HepG2 (cell line): ENCODE results near the gene SLC22A23. TPM values are rescaled to one million over a fixed set of nuclear protein-coding genes. Genes with fewer than 3 reads are reported as not detected.

Experiments used
- ARNT ChIP-seq: fragments of 450-650 bp; IDR thresholded peaks from 2 replicates; pipeline ENCODE4 v1.6.1; 2017
- ASH2L ChIP-seq: fragments of 300-600, 200-600 bp; sonication (generic); IDR thresholded peaks from 2 replicates; pipeline ENCODE4 v1.7.0; 2017; ENCODE audit warnings: low read depth, mild to moderate bottlenecking, moderate library complexity, mixed read lengths, low read length; ENCODE audit not compliant: insufficient read length
- ATF7-NPFF ChIP-seq: sonication (generic); formaldehyde crosslinking; IDR thresholded peaks from 2 replicates; pipeline ENCODE4 v1.8.1; 2023; ENCODE audit warnings: mild to moderate bottlenecking, low read depth, missing genetic modification reagents, moderate library complexity
- ATM ChIP-seq: fragments of 450-650 bp; IDR thresholded peaks from 2 replicates; pipeline ENCODE4 v1.7.1; 2017; ENCODE audit warnings: mild to moderate bottlenecking, borderline replicate concordance
- CBFB ChIP-seq: sonication (generic); formaldehyde crosslinking; IDR thresholded peaks from 2 replicates; pipeline ENCODE4 v1.4.0; 2020; ENCODE audit warnings: missing genetic modification reagents
- CHD4 ChIP-seq: fragments of 200-600 bp; sonication (generic); IDR thresholded peaks from 2 replicates; pipeline ENCODE4 v1.7.0; 2017; ENCODE audit warnings: mild to moderate bottlenecking, low read length, borderline replicate concordance
- DR1 ChIP-seq: sonication (generic); formaldehyde crosslinking; IDR thresholded peaks from 2 replicates; pipeline ENCODE4 v1.8.0; 2021; ENCODE audit warnings: mild to moderate bottlenecking, missing genetic modification reagents, inconsistent platforms
- EEA1 ChIP-seq: sonication (generic); formaldehyde crosslinking; IDR thresholded peaks from 2 replicates; pipeline ENCODE4 v1.5.1; 2020; ENCODE audit warnings: mild to moderate bottlenecking, missing genetic modification reagents, borderline replicate concordance
- ISL2 ChIP-seq: sonication (generic); formaldehyde crosslinking; IDR thresholded peaks from 2 replicates; pipeline ENCODE4 v1.5.0; 2020; ENCODE audit warnings: missing genetic modification reagents
- ISX ChIP-seq: sonication (generic); formaldehyde crosslinking; conservative IDR thresholded peaks from 2 replicates; pipeline ENCODE4 v1.5.0; 2020; ENCODE audit warnings: missing genetic modification reagents
- KDM2A ChIP-seq: sonication (generic); formaldehyde crosslinking; IDR thresholded peaks from 2 replicates; pipeline ENCODE4 v1.4.0; 2020; ENCODE audit warnings: low read depth, missing genetic modification reagents, borderline replicate concordance
- NCOR1 ChIP-seq: fragments of 200-600 bp; sonication (generic); IDR thresholded peaks from 2 replicates; pipeline ENCODE4 v1.7.0; 2017; ENCODE audit warnings: antibody characterized with exemption, low read length, borderline replicate concordance
- PHF20 ChIP-seq: sonication (generic); formaldehyde crosslinking; IDR thresholded peaks from 2 replicates; pipeline ENCODE4 v1.5.0; 2020; ENCODE audit warnings: mild to moderate bottlenecking, missing genetic modification reagents
- RBAK ChIP-seq: sonication (generic); formaldehyde crosslinking; IDR thresholded peaks from 2 replicates; pipeline ENCODE4 v1.5.1; 2020; ENCODE audit warnings: mild to moderate bottlenecking, missing genetic modification reagents
- SIN3B ChIP-seq: fragments of 150-350 bp; IDR thresholded peaks from 2 replicates; pipeline ENCODE4 v1.6.1; 2014; ENCODE audit warnings: low read length
- SP140L ChIP-seq: sonication (generic); formaldehyde crosslinking; IDR thresholded peaks from 2 replicates; pipeline ENCODE4 v1.4.0; 2020; ENCODE audit warnings: missing genetic modification reagents, borderline replicate concordance
- STAT5B ChIP-seq: sonication (generic); formaldehyde crosslinking; IDR thresholded peaks from 2 replicates; pipeline ENCODE4 v1.4.0; 2020; ENCODE audit warnings: missing genetic modification reagents
- ZNF468 ChIP-seq: sonication (generic); formaldehyde crosslinking; IDR thresholded peaks from 2 replicates; pipeline ENCODE4 v1.8.0; 2022; ENCODE audit warnings: mild to moderate bottlenecking, moderate library complexity, missing genetic modification reagents
- ZNF720 ChIP-seq: sonication (generic); formaldehyde crosslinking; IDR thresholded peaks from 2 replicates; pipeline ENCODE4 v1.4.0; 2020; ENCODE audit warnings: missing genetic modification reagents
- polyA plus RNA-seq, 8 experiments: library from polyadenylated mRNA; depleted of rRNA in 3 of 8; stranded (reverse) in 7 of 8; unstranded in 1 of 8; fragments of >200 nt; fragmentation: Illumina TruSeq in 4 of 8; extraction: Trizol in 4 of 8; gene quantifications; 2 replicates each; pipeline versions ENCODE4 v1.2.1 to v1.2.3, GENCODE V29; 2011 to 2016; ENCODE audit warnings: low read depth in 4 of 8, missing spikeins in 1 of 8, mixed read lengths in 1 of 8; ENCODE audit not compliant: insufficient read depth in 1 of 8
- total RNA-seq, 5 experiments: library from RNA; depleted of rRNA; stranded (reverse); fragments of >200 nt; fragmentation: Illumina TruSeq; extraction: Trizol; gene quantifications; 2 replicates each; pipeline ENCODE4 v1.2.3, GENCODE V29; 2016; ENCODE audit warnings: low read depth in 1 of 5
- TF ChIP-seq, protein P1 (sequence below): sonication (generic); formaldehyde crosslinking; conservative IDR thresholded peaks from 2 replicates; pipeline ENCODE4 v1.4.0; 2020; ENCODE audit warnings: missing genetic modification reagents
- TF ChIP-seq, protein P2 (sequence below): IDR thresholded peaks from 2 replicates; pipeline ENCODE4 v1.6.1; 2016; ENCODE audit warnings: missing compliant biosample characterization, missing genetic modification reagents, borderline replicate concordance
- TF ChIP-seq, protein P3 (sequence below): sonication (generic); formaldehyde crosslinking; IDR thresholded peaks from 2 replicates; pipeline ENCODE4 v1.4.0; 2020; ENCODE audit warnings: missing genetic modification reagents, borderline replicate concordance
- TF ChIP-seq, protein P4 (sequence below): sonication (generic); formaldehyde crosslinking; IDR thresholded peaks from 2 replicates; pipeline ENCODE4 v1.8.1; 2022; ENCODE audit warnings: mild to moderate bottlenecking, missing genetic modification reagents
- TF ChIP-seq, protein P5 (sequence below): sonication (generic); formaldehyde crosslinking; IDR thresholded peaks from 2 replicates; pipeline ENCODE4 v1.8.0; 2022; ENCODE audit warnings: missing genetic modification reagents, mild to moderate bottlenecking, moderate library complexity, borderline replicate concordance

Gene SLC22A23
- total and polyA plus RNA-seq, 2 of the 13 experiments (the other 11 are each of a cell fraction or from before 2014, with no cell fraction given) = 11.8 to 17.5 TPM

DNA sequence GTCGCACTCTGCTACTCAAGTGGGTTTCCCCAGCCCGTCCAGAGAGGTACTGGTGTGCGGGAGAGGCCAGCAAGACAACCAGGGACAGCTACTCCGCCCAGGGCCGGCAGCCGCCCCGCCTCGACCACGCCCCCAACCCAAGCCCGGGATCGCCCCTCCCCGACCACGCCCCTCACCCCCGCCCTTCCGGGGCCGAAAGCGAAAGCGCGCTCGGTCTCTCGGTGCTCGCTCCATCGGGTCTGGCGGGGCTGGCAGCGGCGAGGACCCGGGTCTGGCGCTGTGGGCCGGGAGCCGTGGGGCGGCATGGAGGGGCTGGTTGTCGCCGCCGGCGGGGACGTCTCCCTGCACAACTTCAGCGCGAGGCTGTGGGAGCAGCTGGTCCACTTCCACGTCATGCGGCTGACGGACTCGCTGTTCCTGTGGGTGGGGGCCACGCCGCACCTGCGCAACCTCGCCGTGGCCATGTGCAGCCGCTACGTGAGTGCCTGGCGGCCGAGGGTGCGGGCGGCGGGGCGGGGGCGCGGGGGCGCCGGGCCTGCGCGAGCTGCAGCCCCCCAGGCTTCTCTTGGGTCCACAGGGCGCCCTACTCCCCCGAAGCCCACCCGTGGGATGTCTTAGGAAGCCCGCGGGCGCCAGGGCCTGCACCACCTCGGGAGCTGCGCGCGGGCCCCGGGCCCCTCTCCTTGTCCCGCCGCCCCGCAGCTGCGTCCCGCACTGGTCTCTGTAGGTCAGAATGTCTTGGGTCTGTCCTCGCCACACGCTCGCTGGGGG, 197.9 kb downstream of the SLC22A23 start, which contains the start of gene PSMG4 (continued):
- TF ChIP-seq, protein P1, sequence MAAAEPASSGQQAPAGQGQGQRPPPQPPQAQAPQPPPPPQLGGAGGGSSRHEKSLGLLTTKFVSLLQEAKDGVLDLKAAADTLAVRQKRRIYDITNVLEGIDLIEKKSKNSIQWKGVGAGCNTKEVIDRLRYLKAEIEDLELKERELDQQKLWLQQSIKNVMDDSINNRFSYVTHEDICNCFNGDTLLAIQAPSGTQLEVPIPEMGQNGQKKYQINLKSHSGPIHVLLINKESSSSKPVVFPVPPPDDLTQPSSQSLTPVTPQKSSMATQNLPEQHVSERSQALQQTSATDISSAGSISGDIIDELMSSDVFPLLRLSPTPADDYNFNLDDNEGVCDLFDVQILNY (CRISPR knock-in tag) = 0 out of 2 replicates have a peak, but pooled peaks have one; percentile 42
- TF ChIP-seq PHF20 (CRISPR knock-in tag) (peak; percentile 80), STAT5B (CRISPR knock-in tag) (no peak; the same call in 1 of the 2 replicates), RBAK (no peak), ASH2L (peak; percentile 91), SP140L (CRISPR knock-in tag) (no peak), SIN3B (no peak), ARNT (no peak), ATF7-NPFF (CRISPR knock-in tag) (peak; percentile 96), ZNF720 (CRISPR knock-in tag) (peak; percentile 86; the same call in 1 of the 2 replicates), ATM (no peak), CBFB (CRISPR knock-in tag) (peak; percentile 89), CHD4 (no peak), DR1 (peak; percentile 64; the same call in 1 of the 2 replicates), ISX (no peak; the same call in 1 of the 2 replicates), KDM2A (CRISPR knock-in tag) (peak; percentile 95), NCOR1 (no peak), EEA1 (CRISPR knock-in tag) (peak; percentile 93; the same call in 1 of the 2 replicates), ISL2 (CRISPR knock-in tag) (peak; percentile 75; the same call in 1 of the 2 replicates), ZNF468 (CRISPR knock-in tag) (peak; percentile 60; the same call in 1 of the 2 replicates)
- TF ChIP-seq, protein P2, sequence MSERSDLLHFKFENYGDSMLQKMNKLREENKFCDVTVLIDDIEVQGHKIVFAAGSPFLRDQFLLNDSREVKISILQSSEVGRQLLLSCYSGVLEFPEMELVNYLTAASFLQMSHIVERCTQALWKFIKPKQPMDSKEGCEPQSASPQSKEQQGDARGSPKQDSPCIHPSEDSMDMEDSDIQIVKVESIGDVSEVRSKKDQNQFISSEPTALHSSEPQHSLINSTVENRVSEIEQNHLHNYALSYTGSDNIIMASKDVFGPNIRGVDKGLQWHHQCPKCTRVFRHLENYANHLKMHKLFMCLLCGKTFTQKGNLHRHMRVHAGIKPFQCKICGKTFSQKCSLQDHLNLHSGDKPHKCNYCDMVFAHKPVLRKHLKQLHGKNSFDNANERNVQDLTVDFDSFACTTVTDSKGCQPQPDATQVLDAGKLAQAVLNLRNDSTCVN (CRISPR knock-in tag) = peak; percentile 91
- TF ChIP-seq, protein P3, sequence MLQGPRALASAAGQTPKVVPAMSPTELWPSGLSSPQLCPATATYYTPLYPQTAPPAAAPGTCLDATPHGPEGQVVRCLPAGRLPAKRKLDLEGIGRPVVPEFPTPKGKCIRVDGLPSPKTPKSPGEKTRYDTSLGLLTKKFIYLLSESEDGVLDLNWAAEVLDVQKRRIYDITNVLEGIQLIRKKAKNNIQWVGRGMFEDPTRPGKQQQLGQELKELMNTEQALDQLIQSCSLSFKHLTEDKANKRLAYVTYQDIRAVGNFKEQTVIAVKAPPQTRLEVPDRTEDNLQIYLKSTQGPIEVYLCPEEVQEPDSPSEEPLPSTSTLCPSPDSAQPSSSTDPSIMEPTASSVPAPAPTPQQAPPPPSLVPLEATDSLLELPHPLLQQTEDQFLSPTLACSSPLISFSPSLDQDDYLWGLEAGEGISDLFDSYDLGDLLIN (CRISPR knock-in tag) = no peak
- TF ChIP-seq, protein P4, sequence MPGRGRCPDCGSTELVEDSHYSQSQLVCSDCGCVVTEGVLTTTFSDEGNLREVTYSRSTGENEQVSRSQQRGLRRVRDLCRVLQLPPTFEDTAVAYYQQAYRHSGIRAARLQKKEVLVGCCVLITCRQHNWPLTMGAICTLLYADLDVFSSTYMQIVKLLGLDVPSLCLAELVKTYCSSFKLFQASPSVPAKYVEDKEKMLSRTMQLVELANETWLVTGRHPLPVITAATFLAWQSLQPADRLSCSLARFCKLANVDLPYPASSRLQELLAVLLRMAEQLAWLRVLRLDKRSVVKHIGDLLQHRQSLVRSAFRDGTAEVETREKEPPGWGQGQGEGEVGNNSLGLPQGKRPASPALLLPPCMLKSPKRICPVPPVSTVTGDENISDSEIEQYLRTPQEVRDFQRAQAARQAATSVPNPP (CRISPR knock-in tag) = peak; percentile 77; the same call in 1 of the 2 replicates
- TF ChIP-seq, protein P5, sequence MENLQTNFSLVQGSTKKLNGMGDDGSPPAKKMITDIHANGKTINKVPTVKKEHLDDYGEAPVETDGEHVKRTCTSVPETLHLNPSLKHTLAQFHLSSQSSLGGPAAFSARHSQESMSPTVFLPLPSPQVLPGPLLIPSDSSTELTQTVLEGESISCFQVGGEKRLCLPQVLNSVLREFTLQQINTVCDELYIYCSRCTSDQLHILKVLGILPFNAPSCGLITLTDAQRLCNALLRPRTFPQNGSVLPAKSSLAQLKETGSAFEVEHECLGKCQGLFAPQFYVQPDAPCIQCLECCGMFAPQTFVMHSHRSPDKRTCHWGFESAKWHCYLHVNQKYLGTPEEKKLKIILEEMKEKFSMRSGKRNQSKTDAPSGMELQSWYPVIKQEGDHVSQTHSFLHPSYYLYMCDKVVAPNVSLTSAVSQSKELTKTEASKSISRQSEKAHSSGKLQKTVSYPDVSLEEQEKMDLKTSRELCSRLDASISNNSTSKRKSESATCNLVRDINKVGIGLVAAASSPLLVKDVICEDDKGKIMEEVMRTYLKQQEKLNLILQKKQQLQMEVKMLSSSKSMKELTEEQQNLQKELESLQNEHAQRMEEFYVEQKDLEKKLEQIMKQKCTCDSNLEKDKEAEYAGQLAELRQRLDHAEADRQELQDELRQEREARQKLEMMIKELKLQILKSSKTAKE (CRISPR knock-in tag) = peak; percentile 17; the same call in 1 of the 2 replicates
